ENCODE measurements around the gene RALGAPB. TPM values are rescaled to one million over a fixed set of nuclear protein-coding genes. Genes with fewer than 3 reads are reported as not detected.

The RALGAPB gene
- total RNA-seq, 1 experiment from 2014 or later = 24.0 TPM

- H4K20me1 ChIP-seq (ENCODE audit: insufficient read depth) = peaks cover 10% of the 10 kb centered on the region; the same call in 1 of the 2 replicates
- intact Hi-C loops (cut with micrococcal nuclease) = no loop called here
- H3K9me2 ChIP-seq (ENCODE audit: insufficient read depth) = no peaks in the 10 kb centered on the region
- CTCF ChIA-PET = no interaction called here
- H3K4me3 ChIP-seq (replicated peaks in 1 of 2; ENCODE audit: low read depth in 1 of 2, low read length in 2 of 2) = no peak overlapping the region
- RAD21 ChIA-PET (ENCODE audit: low non-redundant PET in 1 of 2, low total read pairs in 2 of 2, uncharacterized antibody in 2 of 2, unreplicated experiment in 2 of 2) = no interaction called here
- DNase-seq (ENCODE audit: low read depth, low spot score) (no peak), ATAC-seq (no peak)
- no peaks in the 10 kb centered on the region for H3K9me3 ChIP-seq (ENCODE audit: control insufficient read depth in 1 of 2, insufficient read depth in 1 of 2, low read depth in 1 of 2, low read length in 2 of 2)
- H3K27ac ChIP-seq (ENCODE audit: low read depth, low read length) = no peak overlapping the region
- H3K79me2 ChIP-seq (ENCODE audit: insufficient read depth, low read length) = peaks cover 6% of the 10 kb centered on the region; the same call in 1 of the 2 replicates
- no peak overlapping the region for H3K4me2 ChIP-seq (ENCODE audit: low read length)
- no peak overlapping the region for H3K9ac ChIP-seq (ENCODE audit: low read length)
- TF ChIP-seq REST (IDR thresholded peaks at IDR 0.05; ENCODE audit: low read depth) = no peak
- TF ChIP-seq CTCF (IDR thresholded peaks at IDR 0.05 in 2 of 3, conservative IDR thresholded peaks at IDR 0.05 in 1 of 3; ENCODE audit: borderline replicate concordance in 1 of 3, insufficient read depth in 1 of 3, low read depth in 2 of 3, low read length in 2 of 3) = no peak
- no peak for TF ChIP-seq ELF1 (IDR thresholded peaks at IDR 0.05; ENCODE audit: borderline replicate concordance, low read depth)
- no peak for TF ChIP-seq POLR2A (IDR thresholded peaks at IDR 0.05; ENCODE audit: borderline replicate concordance, extremely low read depth, insufficient read depth, insufficient read length)
- no peak for TF ChIP-seq EZH2 (IDR thresholded peaks at IDR 0.05)
- no peak for TF ChIP-seq SIN3A (IDR thresholded peaks at IDR 0.05; ENCODE audit: low read depth)
- no peaks in the 10 kb centered on the region for H3K27me3 ChIP-seq (ENCODE audit: insufficient read depth, low read length)
- H2AFZ ChIP-seq (ENCODE audit: low read depth, low read length, poor library complexity, severe bottlenecking) = no peak overlapping the region
- POLR2A ChIA-PET = no interaction called here
- no peaks in the 10 kb centered on the region for H3K4me1 ChIP-seq (ENCODE audit: control insufficient read depth in 1 of 2, insufficient read depth in 2 of 2, low read length in 2 of 2)
- H3K36me3 ChIP-seq (ENCODE audit: control insufficient read depth in 1 of 2, insufficient read depth in 2 of 2, low read length in 2 of 2) = peaks cover 3 to 5% of the 10 kb centered on the region in 2 experiments; a peak in 2 of 4 replicates
- no TSS peak for BruUV-seq (replicated peaks)
Observed at GRCh38 chr20:38515631-38516030, 43.0 kb downstream of the RALGAPB start.

All from HCT116 (cell line).